Fibroblast of lung (primary cell): Measurements from ENCODE around the gene ISG20. TPM values are rescaled to one million over a fixed set of nuclear protein-coding genes. Genes with fewer than 3 reads are reported as not detected.

Experiments used
- DNase-seq, 2 donors: peaks; one replicate each; pipeline versions ENCODE4 v3.0.0 to v3.0.0-alpha.2; 2010; ENCODE audit warnings: low read depth in 2 of 2
- H2AFZ ChIP-seq: 2 replicates; pipeline ENCODE4 v1.5.1; 2012; ENCODE audit warnings: low read length, control low read depth, inconsistent platforms
- H3K27ac ChIP-seq: 2 replicates; pipeline ENCODE4 v1.5.1; 2011; ENCODE audit warnings: low read length, control low read depth; ENCODE audit not compliant: insufficient read depth
- H3K27me3 ChIP-seq: 2 replicates; pipeline ENCODE4 v1.5.1; 2011; ENCODE audit warnings: mild to moderate bottlenecking, low read length; ENCODE audit not compliant: control insufficient read depth, insufficient read depth
- H3K36me3 ChIP-seq: 2 replicates; pipeline ENCODE4 v1.5.1; 2011; ENCODE audit warnings: low read length; ENCODE audit not compliant: control insufficient read depth, insufficient read depth
- H3K4me1 ChIP-seq: 2 replicates; pipeline ENCODE4 v1.5.1; 2011; ENCODE audit warnings: low read length; ENCODE audit not compliant: control insufficient read depth, insufficient read depth; ENCODE audit errors: extremely low read depth
- H3K4me2 ChIP-seq: 2 replicates; pipeline ENCODE4 v1.5.1; 2011; ENCODE audit warnings: low read length, control low read depth; ENCODE audit not compliant: insufficient read depth; ENCODE audit errors: extremely low read depth
- H3K4me3 ChIP-seq, 4 experiments: fragments of 200-600 bp in 1 of 4; sonication (generic) in 1 of 4; replicated peaks in 1 of 4; 2 replicates each; pipeline ENCODE4 v1.5.1; 2011 to 2016; ENCODE audit warnings: low read length in 4 of 4, low read depth in 3 of 4, mild to moderate bottlenecking in 3 of 4, control low read depth in 2 of 4, inconsistent platforms in 1 of 4, mixed read lengths in 1 of 4; ENCODE audit not compliant: insufficient read depth in 1 of 4; ENCODE audit errors: control extremely low read depth in 1 of 4
- H3K79me2 ChIP-seq: 2 replicates; pipeline ENCODE4 v1.5.1; 2012; ENCODE audit warnings: mild to moderate bottlenecking, low read length, inconsistent platforms; ENCODE audit not compliant: control insufficient read depth, insufficient read depth
- H3K9ac ChIP-seq: 2 replicates; pipeline ENCODE4 v1.5.1; 2011; ENCODE audit warnings: mild to moderate bottlenecking, low read length, control low read depth; ENCODE audit not compliant: insufficient read depth
- H3K9me3 ChIP-seq: 2 replicates; pipeline ENCODE4 v1.5.1; 2012; ENCODE audit warnings: low read depth, low read length; ENCODE audit not compliant: control insufficient read depth, insufficient read depth
- H4K20me1 ChIP-seq: 2 replicates; pipeline ENCODE4 v1.5.1; 2011; ENCODE audit warnings: low read length; ENCODE audit not compliant: control insufficient read depth, insufficient read depth; ENCODE audit errors: extremely low read depth
- CTCF ChIP-seq, 2 donors: IDR thresholded peaks in 1 of 2; conservative IDR thresholded peaks in 1 of 2; 1 replicate in 1 of 2; 2 replicates in 1 of 2; pipeline ENCODE4 v1.5.1; 2011 to 2012; ENCODE audit warnings: low read length in 2 of 2, control low read depth in 1 of 2, inconsistent platforms in 1 of 2, low read depth in 1 of 2, mild to moderate bottlenecking in 1 of 2
- EZH2 ChIP-seq: IDR thresholded peaks from 2 replicates; pipeline ENCODE4 v1.5.1; 2012; ENCODE audit warnings: low read length, control low read depth, mild to moderate bottlenecking; ENCODE audit errors: missing control alignments
- polyA plus RNA-seq, 2 donors: library from polyadenylated mRNA; depleted of rRNA in 1 of 2; stranded (reverse) in 1 of 2; unstranded in 1 of 2; fragments of >200 nt; gene quantifications; 2 replicates each; pipeline ENCODE4 v1.2.1, GENCODE V29; 2011 to 2012; ENCODE audit warnings: missing spikeins in 1 of 2
- total RNA-seq: library from RNA; depleted of rRNA; stranded (reverse); fragments of >200 nt; gene quantifications from 2 replicates; pipeline ENCODE4 v1.2.1, GENCODE V29; 2014

Gene ISG20
- total and polyA plus RNA-seq, 2 donors (not counting 1 experiment from before 2014, with no cell fraction given) = 2.2 to 3.0 TPM

DNA sequence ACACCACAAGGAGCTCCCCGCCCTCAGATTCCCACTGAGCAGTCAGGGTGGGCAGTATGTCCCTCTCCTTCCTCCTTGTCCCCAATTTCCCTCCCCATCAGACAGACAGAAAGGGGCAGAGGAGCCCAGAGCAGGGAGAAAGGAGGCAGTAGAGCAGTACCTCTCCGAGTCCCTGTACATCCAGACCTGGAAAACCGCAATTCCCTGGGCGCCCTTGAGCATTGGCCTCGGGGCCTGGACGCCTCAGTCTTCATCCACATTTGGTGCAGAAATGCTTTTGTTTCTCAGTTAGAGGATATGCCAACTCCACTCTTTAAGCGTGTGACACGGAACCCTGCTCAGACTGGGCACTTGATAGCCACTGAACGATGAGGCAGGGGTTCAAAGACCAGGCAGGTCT lies 5.9 kb downstream of the ISG20 start:
- Histone ChIP-seq H3K4me3 (no peak overlapping the region), H2AFZ (no peak overlapping the region), H3K4me1 (peaks cover 9% of the 10 kb centered on the region), H3K79me2 (no peaks in the 10 kb centered on the region), H3K4me2 (no peak overlapping the region), H3K36me3 (no peaks in the 10 kb centered on the region), H3K9me3 (no peaks in the 10 kb centered on the region), H4K20me1 (no peaks in the 10 kb centered on the region), H3K9ac (no peak overlapping the region), H3K27me3 (no peaks in the 10 kb centered on the region), H3K27ac (no peak overlapping the region)
- TF ChIP-seq EZH2 (no peak), CTCF (conservative IDR thresholded peaks at IDR 0.05 in 1 of 2, IDR thresholded peaks at IDR 0.05 in 1 of 2; ENCODE audit: low read depth in 1 of 2, low read length in 2 of 2) (no peak)
- no peak for DNase-seq

DNA sequence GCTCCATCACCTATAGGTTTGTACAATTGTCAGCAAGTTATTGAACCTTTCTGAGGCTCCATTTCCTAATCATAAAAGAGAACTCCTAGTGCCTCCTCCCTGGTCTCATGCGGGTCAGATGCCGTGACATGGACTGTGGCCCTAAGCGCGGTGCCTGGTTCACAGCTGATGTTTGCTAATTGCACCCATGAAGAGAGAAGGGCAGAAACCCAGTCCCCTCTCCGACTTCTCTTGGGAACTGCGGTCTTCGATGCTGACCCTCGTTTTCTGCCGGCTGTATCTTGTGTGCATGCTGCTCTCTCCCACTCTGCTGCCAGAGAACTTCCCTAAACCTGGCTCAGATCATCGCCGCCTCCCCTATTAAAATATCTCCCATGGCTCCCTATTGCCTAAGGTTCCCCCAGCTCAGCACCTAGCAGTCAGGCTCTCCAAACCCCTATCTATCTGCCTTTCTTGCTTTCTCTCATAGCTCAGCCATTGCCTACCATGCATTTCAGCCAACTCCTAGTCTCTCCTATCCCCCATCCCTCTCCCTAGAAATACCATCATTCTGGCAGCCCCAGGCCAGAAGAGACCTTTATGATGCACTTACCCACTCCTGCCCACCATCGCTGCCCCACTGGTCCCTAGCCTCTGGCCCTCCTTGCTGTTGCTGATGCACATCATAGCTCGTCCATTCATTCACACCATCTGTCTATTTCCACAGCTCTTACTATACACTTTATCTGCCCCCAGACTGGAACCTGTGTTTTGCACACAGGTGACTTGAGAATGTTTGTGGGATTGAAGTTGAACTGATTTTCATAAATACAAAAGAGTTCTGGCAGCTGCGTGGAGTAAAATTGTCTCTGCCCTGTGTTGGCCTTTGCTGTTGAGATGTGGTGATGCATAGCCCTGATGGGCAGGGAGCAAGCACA lies 6.6 kb downstream of the ISG20 start:
- DNase-seq = no peak
- no peaks in the 10 kb centered on the region for H3K9me3 ChIP-seq
- peaks cover 9% of the 10 kb centered on the region for H3K4me1 ChIP-seq
- no peaks in the 10 kb centered on the region for H3K79me2 ChIP-seq
- no peaks in the 10 kb centered on the region for H4K20me1 ChIP-seq
- H3K4me3 ChIP-seq = no peak overlapping the region
- TF ChIP-seq EZH2 (no peak), CTCF (conservative IDR thresholded peaks at IDR 0.05 in 1 of 2, IDR thresholded peaks at IDR 0.05 in 1 of 2; ENCODE audit: low read depth in 1 of 2, low read length in 2 of 2) (no peak)
- H3K27ac ChIP-seq = no peak overlapping the region
- no peak overlapping the region for H2AFZ ChIP-seq
- no peak overlapping the region for H3K4me2 ChIP-seq
- H3K36me3 ChIP-seq = no peaks in the 10 kb centered on the region
- H3K27me3 ChIP-seq = no peaks in the 10 kb centered on the region
- H3K9ac ChIP-seq = no peak overlapping the region

GRCh38 chr15:88646088-88646405 lies 7.2 kb downstream of the ISG20 start:
- TF ChIP-seq EZH2 (no peak), CTCF (conservative IDR thresholded peaks at IDR 0.05 in 1 of 2, IDR thresholded peaks at IDR 0.05 in 1 of 2; ENCODE audit: low read depth in 1 of 2, low read length in 2 of 2) (no peak)
- no peaks in the 10 kb centered on the region for H4K20me1 ChIP-seq
- no peak overlapping the region for H3K4me2 ChIP-seq
- H3K9me3 ChIP-seq = no peaks in the 10 kb centered on the region
- H3K4me1 ChIP-seq = peaks cover 9% of the 10 kb centered on the region
- no peaks in the 10 kb centered on the region for H3K79me2 ChIP-seq
- H3K36me3 ChIP-seq = no peaks in the 10 kb centered on the region
- H3K27me3 ChIP-seq = no peaks in the 10 kb centered on the region
- H3K4me3 ChIP-seq = no peak overlapping the region
- H3K9ac ChIP-seq = no peak overlapping the region
- H2AFZ ChIP-seq = no peak overlapping the region
- no peak overlapping the region for H3K27ac ChIP-seq
- no peak for DNase-seq
